DMS114 treated with DMSO at 0.1 percent for 48 hours (cell line): ENCODE measurements around the gene ACOX1.

ENCODE experiments used
- DNase-seq: peaks from one replicate; lab custom pipeline; 2025; ENCODE audit not compliant: unreplicated experiment; lab: John Stamatoyannopoulos, UW

The ACOX1 gene

DNA sequence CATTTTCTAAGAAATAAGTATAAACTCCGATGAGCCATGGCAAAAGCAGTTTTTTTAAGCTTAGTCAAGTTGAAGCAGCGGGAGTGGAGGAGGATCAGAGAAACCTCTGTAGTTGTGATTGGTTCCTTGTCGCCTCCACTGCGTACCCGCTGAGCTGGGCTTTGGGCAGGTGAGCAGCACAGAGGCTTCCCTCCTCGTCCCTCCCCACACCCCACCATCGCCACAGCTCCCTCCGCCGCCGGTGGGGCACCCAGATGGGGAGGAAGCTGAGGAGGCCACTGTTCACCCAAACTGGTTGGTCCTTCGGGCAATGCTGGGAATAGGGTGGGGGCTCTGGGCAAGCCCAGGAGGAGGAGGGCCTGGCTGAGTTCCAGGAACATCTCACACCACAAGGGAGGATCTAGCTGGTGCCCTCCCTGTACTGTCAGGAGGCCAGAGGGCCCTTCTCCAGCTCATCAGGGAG, 69.1 kb downstream of the ACOX1 start:
- DNase-seq: no peak

DNA sequence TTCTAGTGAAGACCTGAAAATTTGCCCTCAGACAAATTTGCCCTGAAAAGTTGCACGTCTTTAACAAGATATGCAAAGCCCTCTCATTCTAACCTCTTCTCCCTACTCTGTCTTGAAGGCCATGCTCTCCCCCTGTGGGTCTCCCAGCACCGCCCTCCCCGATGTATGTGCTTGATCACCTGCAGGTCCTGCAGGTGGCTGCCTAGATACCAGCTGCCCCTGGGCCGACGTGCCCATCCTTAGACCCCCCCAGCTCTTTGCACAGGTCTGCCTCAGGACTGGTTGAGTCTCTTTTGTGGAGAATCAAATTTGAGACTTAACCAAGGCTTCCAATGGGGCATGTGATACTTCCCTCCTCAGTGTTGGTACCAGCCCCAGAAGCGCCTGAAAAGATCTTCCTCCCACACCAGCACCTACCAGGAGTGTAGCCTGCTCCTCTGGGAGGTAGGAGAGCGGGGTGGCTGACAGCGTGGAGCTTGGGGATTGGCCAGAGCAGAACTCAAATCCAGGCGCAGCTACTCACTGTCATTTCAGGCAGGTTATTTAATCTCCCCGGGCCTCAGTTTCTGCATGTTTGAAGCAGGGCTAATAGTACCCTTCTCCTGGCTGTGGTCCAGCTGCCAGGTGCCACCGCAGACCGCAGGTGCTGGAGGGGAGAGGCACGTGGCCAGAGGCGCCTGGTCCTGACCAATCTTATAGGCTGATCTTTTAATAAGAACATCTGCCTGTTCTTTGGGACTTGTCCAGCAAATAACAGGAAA, 69.7 kb downstream of the ACOX1 start:
- no peak for DNase-seq

DNA sequence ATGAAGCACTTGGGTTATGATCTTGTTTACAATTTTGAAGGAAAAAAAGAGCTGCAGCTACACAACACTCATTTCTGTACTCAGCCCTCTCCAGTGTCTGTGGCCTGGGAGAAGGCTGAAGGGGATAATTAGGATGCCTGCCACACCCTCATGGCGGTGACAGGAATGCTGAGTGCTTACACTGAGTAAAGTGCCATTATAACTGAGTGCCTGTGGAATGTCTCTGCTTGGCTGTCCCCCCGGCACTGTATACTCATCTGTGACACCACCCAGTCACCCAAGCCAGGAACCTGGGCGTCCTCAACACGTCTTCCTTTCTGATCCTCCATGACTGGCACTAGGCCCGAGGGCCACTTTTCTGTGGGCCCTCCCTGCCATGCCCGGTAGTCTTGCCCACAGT, 70.8 kb downstream of the ACOX1 start:
- DNase-seq: no peak

DNA sequence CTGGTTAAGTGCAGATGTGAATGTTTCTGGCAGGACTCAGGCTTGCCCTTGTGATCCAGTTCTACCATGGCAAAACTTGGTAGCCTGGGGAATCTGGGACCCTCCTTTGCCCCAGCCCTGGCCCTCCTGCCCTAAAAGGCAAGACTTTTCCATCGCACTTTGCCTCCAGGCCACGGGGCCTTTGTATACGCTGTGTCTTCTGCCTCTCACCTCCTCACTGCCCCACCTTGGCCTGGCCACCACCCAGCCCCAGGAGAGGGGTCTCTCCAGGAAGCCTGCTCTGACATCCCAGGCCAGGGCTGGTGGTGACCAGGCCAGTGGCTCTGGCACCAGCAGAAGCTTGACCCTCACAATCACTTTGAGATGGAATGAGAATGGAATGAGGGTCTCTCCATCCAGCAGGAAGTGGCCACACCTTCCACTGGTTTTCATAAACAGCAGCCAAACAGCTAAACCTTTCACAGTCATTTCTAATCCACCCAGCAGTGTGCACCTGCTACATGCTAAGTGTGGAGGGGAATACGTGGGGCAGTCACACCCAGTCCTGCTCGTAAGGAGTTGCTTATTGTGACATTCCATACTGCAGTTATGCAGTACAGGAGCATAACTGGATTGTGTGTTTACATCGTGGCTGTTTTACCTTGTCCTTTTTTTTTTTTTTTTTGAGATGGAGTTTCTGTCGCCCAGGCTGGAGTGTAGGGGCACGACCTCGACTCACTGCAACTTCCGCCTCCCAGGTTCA, 72.7 kb downstream of the ACOX1 start:
- DNase-seq: no peak

DNA sequence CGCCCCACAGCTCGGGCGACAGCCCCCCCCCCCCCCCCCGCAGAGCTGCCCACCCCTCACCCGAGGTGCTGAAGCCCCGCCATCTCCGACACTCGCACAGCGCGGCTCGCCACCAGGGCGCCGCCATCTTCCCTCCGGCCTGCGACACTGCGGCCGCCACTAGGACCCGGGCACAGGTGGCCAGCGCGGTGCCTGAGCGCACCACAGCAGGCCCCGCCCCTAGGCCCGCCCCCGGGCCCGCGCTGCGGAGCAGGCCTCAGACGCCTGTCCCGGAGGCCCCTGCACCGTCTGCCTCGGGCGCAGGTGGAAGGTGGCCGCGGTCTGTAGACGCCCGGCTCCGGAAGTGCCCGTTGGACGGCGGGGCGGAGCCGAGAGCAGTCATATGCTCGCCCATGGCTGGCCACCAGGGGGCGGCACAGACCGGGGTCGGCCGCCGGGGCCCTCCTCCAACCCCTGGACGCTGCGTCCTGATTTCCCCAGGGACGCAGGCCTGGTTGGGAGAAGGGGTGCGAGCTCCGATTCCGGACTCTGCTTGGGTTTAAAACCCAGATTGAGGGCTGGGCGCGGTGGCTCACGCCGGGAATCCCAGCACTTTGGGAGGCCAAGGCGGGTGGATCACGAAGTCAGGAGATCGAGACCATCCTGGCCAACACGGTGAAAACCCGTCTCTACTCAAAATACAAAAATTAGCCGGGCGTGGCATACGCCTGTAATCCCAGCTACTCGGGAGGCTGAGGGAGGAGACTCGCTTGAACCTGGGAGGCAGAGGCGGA, 74.0 kb downstream of the ACOX1 start, which contains the start of gene MRPL38:
Gene MRPL38, minus strand, starts transcription at position 136 of the 773 bp plus-strand sequence. Its CDS starts 9 bp downstream, at position 127.
- peak; percentile 67 for DNase-seq

DNA sequence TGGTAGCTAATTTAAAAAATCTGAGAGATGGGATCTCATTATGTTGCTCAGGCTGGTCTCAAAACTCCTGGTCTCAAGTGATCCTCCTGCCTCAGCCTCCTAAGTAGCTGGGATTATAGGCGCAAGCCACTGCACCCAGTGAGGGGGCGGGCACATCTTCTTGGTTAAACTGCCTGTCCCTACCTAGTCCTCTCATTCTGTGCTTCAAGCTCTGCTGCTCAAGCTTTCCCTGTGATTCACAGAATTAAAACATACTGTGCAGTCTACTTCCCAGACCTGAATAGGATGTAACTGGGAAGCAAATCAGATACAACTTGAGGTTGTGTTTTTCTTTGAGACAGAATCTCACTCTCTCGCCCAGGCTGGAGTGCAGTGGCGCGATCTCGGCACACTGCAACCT, 76.6 kb downstream of the ACOX1 start:
- no peak for DNase-seq

DNA sequence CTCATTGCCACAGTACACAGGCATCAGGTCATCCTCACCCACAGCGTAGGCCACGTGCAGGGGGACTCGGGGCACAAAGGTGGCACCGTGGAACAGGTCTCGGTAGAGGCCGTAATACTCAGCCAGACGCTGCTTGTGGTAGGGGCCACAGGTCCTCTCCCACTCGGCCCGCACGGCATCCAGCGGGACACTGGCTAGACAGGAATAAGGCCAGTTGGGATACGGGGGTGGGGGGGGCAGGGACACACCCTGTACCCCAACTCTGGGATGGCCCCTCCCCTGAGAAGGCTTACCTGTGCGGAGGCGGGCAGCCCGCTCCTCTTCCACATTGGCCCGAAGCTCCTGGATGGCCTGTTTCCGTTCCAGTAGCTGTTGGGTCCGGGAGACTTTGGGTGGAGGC, 77.2 kb downstream of the ACOX1 start:
- DNase-seq: no peak

DNA sequence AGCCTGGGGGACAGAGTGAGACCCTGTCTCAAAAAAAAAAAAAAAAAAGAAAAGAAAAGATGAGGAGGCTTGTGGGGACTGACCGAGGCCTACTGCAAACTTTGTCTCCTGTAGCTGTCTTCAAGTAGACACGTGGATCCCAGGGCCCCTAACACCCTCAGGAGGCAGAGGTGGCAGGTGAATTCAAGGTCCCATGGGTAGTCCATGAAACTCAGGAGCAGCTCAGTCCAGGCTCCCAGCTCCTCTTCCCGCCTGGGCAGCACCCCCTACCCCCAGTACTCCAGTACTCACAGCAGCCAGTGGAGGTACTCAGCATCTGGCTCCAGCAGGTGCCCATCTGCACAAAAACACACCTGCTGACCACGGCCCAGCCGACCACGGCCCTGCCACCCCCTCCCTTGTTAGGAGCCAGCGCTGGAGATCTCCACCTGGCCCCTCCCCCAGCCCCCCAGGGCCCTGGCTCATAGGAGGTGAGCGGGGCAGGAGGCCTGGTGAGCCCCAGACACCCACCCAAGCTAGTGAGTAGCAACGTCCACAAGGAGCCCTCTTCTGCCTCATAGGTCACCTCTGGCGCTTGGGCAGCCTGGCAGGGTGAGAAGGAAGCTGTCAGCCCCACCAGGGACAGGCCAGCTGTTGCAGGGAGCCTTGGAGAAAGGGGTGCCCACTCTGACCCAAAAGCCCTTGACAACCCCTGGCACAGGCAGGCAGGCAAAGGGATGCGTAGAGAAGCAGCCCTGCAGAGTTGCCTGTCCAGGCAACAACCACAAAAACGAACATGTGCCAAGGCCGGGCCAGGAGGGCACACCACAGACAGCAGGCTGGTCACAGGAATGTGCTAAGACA, 78.1 kb downstream of the ACOX1 start:
- no peak for DNase-seq

DNA sequence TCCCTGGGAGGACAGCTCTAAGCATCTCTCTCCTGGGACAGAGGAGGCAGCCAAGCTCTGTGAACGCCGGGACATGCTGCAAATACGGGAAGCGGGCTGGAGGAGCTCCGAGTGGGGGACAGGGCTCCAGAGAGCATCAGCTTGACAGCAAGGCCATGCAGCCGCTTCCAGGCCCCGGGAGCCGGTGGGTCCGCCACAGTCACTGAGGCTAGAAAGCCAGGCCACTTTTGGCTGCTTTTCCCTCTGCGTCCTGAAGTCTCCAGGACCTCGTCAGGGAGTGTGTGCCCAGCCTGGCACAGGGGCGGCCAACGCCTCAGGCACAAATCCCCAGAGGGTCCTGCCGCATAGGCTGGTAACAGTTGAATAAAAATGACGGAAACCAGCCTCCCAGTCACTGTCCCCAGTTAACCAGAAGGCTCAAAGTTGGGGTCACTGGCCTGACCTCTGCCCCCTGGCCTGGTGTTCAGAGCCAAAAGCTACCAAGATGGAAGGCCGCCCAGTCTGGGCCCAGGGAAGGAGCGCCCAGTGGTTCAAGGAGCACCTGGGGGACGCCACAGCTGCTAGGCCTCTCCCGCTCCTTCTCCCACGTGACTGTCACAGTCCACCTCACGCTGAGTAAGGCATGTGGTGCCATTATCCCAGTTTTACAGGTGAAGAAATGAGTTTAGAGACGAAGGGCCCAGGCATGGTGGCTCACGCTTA, 79.0 kb downstream of the ACOX1 start:
- DNase-seq: no peak

DNA sequence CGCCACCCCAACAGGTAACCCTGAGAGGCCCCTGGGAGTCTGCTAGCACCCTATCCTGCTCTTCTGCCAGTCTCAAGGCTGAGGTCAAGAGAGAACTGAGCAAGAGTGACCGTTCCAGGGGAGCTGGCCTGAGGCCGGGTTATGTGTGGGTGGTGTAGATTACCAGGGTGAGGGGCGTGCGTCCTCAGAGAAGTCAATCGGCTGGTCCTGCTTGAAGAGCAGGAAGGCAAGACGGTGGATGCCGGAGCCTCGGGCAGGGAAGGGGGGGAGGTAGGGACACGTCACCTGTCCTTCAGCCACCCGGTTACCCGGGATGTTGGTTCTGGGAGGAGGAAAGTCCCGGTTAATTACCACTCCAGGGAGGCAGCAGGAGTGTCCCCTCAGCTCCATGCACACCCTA, 79.6 kb downstream of the ACOX1 start:
- no peak for DNase-seq

DNA sequence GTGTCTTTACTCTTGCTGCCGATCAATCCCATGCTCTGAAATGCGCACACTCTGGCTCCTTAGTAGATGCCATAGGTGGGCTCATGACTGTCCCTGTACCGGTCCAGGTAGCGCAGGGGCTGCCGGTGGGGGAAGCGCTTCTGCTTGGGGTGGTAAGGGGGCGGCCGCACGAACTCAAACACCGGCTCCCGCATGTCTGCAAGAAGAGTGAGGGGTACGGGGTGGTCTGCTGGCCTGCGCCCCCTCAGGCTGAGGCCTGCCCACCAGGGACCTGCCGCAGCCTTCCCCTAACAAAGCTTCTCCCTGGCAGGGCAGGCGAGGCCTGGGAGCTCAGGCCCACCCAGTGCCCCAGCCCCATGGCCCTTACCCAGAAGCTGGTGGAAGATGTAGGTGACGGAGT, 80.2 kb downstream of the ACOX1 start:
- no peak for DNase-seq

DNA sequence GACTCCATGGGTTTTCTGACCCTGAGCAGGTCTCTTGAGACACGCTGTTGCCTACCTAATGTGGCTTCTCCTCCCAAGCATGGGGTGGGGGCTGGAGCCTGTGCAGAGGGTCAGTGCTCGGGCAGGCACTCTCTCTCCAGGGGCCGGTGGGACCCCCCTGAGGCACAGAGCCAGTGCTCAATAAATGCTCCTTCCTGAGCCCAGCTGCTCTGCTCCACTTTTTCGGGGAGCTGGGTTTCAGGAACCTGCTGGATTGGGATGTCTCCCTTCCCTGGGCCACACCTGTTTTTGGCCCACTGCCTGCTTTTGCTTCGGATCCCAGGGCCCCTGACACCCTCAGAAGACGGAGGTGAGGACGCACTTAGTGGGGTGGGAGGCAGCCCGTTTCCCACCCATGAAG, 80.9 kb downstream of the ACOX1 start:
- DNase-seq: no peak

DNA sequence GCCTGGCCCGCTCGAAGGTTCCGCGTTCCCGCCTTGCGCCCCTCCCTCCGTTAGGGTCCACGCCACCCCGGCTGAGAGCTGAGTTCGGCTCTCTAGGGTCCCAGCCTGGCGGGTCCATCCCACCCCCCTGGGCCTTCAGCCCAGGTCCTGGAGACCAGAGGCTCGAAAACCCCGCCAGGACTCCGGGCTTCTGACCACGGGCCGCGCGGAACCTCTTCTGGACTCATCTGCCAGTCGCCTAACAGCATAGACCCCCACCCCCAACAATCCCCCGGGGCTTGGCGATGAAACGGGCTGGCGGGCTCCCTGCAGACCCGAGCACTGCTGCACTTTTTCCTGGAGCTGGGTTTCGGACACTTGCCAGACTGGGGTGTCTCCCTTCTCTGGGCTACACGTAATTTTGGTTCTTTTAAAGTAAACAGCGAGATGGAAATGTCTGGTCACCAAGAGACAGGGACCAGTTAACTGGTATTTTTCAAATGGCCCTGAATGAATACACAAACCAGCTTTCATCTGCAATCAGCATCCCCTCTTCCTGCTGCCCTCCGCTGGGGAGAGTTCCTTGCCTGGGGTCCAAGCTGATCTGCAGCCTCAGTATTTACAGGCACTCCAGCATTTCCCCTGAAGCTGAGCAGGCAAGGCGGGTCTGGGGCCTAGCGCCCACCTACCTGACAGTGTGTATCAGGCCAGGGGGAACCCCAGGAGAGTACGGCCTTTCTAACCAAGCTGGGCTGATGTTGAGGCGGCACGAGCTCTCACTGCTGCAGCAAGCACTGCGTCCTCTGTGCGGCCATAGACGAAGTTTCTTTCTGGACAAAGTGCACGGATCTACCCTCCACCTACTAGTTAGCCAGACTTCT, 81.6 kb downstream of the ACOX1 start:
- no peak for DNase-seq

DNA sequence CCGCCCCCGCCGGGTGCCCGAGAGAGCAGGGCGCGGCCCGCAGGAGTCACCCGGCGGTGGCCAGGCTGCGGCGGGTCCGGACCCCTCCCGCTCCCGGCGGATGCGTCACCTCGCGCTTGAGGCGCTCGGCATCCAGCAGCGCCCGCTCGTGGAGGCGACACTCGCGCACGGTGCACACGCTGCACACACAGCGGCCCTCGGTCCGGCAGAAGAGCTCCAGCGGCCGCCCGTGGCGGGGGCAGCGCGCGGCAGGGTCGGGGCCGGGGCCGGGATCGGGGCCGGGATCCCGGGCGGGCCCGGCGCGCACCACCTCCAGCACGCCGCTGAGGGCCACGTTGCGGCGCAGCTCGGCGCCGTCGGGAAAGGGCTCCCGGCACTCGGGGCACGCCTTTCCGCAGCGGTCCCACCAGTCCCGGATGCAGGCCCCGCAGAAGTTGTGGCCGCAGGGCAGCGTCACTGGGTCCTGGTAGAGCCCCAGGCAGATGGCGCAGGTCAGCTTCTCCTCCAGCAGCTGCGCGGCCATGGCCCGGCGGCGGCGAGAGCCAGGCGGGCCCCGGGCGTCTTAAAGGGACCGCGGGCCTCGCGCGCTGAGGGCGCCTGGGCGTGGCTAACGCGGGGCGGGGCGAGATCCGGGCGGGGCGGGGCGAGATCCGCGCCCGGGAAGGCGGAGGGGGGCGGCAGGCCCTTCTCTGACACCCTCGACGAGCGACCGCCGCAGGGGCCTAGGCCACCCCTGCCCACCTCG, 82.4 kb downstream of the ACOX1 start, which contains the start of gene TRIM65:
Gene TRIM65, minus strand, starts transcription at position 537 of the 745 bp plus-strand sequence. Its CDS starts 14 bp downstream, at position 523.
- no peak for DNase-seq

DNA sequence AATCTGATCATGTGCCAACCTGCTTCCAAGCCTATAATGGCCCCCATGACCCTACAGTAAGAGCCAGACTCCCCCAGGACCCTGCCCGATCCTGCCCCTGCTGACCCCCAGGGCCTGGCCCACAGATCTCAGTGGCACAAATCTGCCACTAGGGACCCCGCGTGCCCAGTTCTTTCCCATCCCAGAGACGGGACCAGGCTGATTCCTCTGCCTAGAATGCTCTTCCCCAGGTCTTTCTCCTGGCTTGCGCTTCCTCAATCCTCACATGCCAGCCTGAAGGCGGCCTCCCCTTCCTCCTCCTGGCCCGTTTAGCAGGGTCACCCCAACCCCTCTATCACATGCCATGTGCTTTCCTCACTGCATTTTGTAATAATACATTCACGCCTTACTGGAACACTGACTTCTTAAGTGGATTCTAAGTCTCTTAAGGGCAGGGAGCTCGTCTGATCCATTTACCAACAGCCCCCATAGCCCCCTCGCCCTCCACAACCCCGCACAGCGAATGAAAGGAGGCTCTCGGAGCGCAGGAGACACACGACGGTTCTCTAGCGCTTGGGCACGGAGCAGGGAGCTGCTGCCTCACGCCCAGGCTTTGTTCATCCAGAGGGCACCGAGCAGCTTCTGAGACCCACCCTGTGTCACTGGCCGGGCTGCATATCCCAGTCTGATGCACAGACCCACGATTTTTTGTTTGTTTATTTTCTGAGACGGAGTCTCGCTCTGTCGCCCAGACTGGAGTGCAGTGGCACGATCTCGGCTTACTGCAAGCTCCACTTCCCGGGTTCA, 83.4 kb downstream of the ACOX1 start:
- DNase-seq: no peak

DNA sequence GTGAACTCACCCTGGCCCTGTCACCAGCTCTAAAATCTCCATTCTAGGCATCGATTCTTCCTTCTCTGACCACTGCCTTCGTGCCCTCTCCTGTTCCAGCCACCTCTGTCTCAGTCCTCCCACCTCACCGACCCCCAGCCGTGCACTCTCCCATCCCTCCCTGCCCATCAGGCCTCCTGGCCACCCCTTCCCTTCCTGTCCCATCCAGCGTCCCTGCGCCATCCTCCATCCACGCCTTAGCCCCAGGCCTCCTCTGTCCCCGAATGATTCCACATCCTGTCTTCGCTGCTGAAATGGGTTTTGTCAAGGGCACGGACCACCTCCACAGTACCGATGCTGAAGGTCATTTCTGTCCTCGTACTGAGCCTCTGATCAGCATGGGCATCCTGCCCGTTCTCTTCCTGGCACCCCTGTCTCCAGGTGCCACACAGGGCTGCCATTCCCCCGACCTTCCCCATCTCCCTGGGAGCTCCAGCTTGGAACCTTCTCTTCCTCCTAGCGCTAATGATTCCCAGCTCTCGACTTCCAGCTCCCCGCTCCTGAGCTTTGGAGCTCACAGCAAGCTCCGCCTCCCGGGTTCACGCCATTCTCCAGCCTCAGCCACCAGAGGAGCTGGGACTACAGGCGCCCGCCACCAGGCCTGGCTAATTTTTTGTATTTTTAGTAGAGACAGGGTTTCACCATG, 84.8 kb downstream of the ACOX1 start:
- DNase-seq: no peak
